ENCODE data around the gene GCNT1. TPM values are rescaled to one million over a fixed set of nuclear protein-coding genes. Genes with fewer than 3 reads are reported as not detected.

GCNT1 gene
- total and polyA plus RNA-seq, 2 of the 4 experiments (the other 2 are of a cell fraction), result 12.5 to 46.6 TPM

DNA sequence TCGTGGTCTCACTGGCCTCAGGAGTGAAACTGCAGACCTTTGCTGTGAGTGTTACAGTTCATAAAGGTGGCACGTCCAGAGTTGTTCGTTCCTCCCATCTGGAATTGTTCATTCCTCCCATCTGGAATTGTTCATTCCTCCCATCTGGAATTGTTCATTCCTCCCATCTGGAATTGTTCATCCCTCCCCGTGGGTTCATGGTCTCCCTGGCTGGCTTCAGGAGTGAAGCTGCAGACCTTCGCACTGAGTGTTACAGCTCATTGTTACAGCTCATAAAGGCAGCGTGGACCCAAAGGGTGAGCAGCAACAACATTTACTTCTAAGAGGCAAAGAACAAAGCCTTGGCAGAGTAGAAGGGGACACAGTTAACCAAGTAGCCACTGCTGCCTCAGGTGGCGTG is 69.1 kb downstream of the GCNT1 start:
- no peak for DNase-seq
- Histone ChIP-seq H3K4me1 (ENCODE audit: control insufficient read depth, insufficient read depth, low read length) (peaks cover 1% of the 10 kb centered on the region; the same call in 1 of the 2 replicates), H3K27ac (ENCODE audit: insufficient read depth, low read length) (no peak overlapping the region), H3K9me3 (ENCODE audit: control insufficient read depth, insufficient read depth, low read length) (no peaks in the 10 kb centered on the region), H3K4me3 (ENCODE audit: insufficient read depth, low read depth, low read length) (no peak overlapping the region), H3K56ac (ENCODE audit: extremely low read depth, insufficient read depth, low read length) (no peak overlapping the region), H2BK20ac (ENCODE audit: low read depth, low read length) (no peak overlapping the region), H3K23ac (ENCODE audit: low read depth, low read length) (no peak overlapping the region), H2AK5ac (ENCODE audit: low read depth, low read length) (no peak overlapping the region), H3K9ac (ENCODE audit: low read depth, low read length) (no peak overlapping the region), H3K36me3 (ENCODE audit: control insufficient read depth, insufficient read depth, low read length) (no peaks in the 10 kb centered on the region), H3K14ac (replicated peaks; ENCODE audit: low read depth, low read length) (no peak overlapping the region), H3K79me1 (ENCODE audit: low read depth in 1 of 2, low read length in 2 of 2) (no peaks in the 10 kb centered on the region), H2BK15ac (ENCODE audit: low read depth, low read length) (no peak overlapping the region), H2BK120ac (ENCODE audit: low read depth, low read length) (no peak overlapping the region), H2AK9ac (replicated peaks; ENCODE audit: low read depth, low read length, poor library complexity) (no peak overlapping the region), H2AFZ (replicated peaks; ENCODE audit: low read length, poor library complexity) (no peak overlapping the region), H4K91ac (ENCODE audit: insufficient read depth, low read depth, low read length) (no peak overlapping the region), H4K5ac (ENCODE audit: low read depth, low read length) (no peak overlapping the region), H4K8ac (ENCODE audit: low read depth in 2 of 2, low read length in 2 of 2) (no peak overlapping the region), H4K20me1 (ENCODE audit: insufficient read depth, low read length) (no peaks in the 10 kb centered on the region), H3K4me2 (ENCODE audit: low read depth, low read length) (no peak overlapping the region), H3K18ac (ENCODE audit: low read depth, low read length) (no peak overlapping the region), H3K9me1 (ENCODE audit: insufficient read depth, low read length) (no peaks in the 10 kb centered on the region), H3K27me3 (ENCODE audit: control insufficient read depth, insufficient read depth, low read length) (no peaks in the 10 kb centered on the region), H3K4ac (ENCODE audit: low read depth, low read length) (no peak overlapping the region), H2BK5ac (ENCODE audit: low read depth, low read length, poor library complexity, severe bottlenecking) (no peak overlapping the region)
- ATAC-seq (ENCODE audit: low read depth), result no peak
- ChIA-PET CTCF (no interaction called here), POLR2A (ENCODE audit: unreplicated experiment) (interaction anchor here (0.6 kb wide), 1 partner anchor 19 kb away, joined by 4 read pairs; no protein-coding TSS in a partner anchor)
- in situ Hi-C loops (cut with MboI; ENCODE audit: low sequenced_read_pairs), result no loop called here
- intact Hi-C loops (cut with micrococcal nuclease), result no loop called here
- BruUV-seq (replicated peaks), result no TSS peak
- dilution Hi-C loops (cut with HindIII; ENCODE audit: low sequenced_read_pairs, unreplicated experiment), result no loop called here
- TF ChIP-seq CHD1 (IDR thresholded peaks at IDR 0.05; ENCODE audit: low read depth, low read length), result no peak
- no peak for TF ChIP-seq SMC3 (IDR thresholded peaks at IDR 0.05; ENCODE audit: low read depth, low read length)
- no peak for TF ChIP-seq MAFK (IDR thresholded peaks at IDR 0.05; ENCODE audit: low read depth, low read length)
- TF ChIP-seq, protein P1, sequence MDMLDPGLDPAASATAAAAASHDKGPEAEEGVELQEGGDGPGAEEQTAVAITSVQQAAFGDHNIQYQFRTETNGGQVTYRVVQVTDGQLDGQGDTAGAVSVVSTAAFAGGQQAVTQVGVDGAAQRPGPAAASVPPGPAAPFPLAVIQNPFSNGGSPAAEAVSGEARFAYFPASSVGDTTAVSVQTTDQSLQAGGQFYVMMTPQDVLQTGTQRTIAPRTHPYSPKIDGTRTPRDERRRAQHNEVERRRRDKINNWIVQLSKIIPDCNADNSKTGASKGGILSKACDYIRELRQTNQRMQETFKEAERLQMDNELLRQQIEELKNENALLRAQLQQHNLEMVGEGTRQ (IDR thresholded peaks at IDR 0.05; ENCODE audit: low read depth, low read length), result no peak
- no peak for TF ChIP-seq MXI1 (IDR thresholded peaks at IDR 0.05; ENCODE audit: borderline replicate concordance, low read depth, low read length)
- no peak for TF ChIP-seq POLR2A (IDR thresholded peaks at IDR 0.05; ENCODE audit: low read depth, low read length)
- no peak for TF ChIP-seq BHLHE40 (IDR thresholded peaks at IDR 0.05; ENCODE audit: low read depth, low read length)
- WGBS, 2 experiments (ENCODE audit: extremely low coverage in 2 of 2, insufficient read length in 1 of 2), result 100% methylated on average over 2 of the region's 7 CpGs; no CpG with 5 or more reads in 1 of the 2 experiments
